ENCODE data around the gene SIRT3.
"Not testable (repeated sequence)": the region's sequence is repeated elsewhere in the genome, so short reads cannot be mapped to it uniquely, and the experiment has no call there.

Gene SIRT3

GRCh38 chr11:269146-269890 lies 33.2 kb upstream of the SIRT3 start:
- Histone ChIP-seq H3K27ac (ENCODE audit: poor library complexity, severe bottlenecking) (no peak overlapping the region), H3K4me1 (ENCODE audit: insufficient read depth, poor library complexity, severe bottlenecking) (no peaks in the 10 kb centered on the region), H3K4me3 (ENCODE audit: severe bottlenecking) (no peak overlapping the region), H3K9me3 (ENCODE audit: severe bottlenecking) (peaks cover 3% of the 10 kb centered on the region), H3K27me3 (ENCODE audit: insufficient read depth, poor library complexity, severe bottlenecking) (peaks cover 3% of the 10 kb centered on the region), H3K36me3 (ENCODE audit: low read depth) (no peaks in the 10 kb centered on the region)
- no peak for DNase-seq (ENCODE audit: low spot score)
- no peak for ATAC-seq (ENCODE audit: low read depth)
- TF ChIP-seq CTCF (IDR thresholded peaks at IDR 0.05; ENCODE audit: poor library complexity, severe bottlenecking) = no peak

DNA sequence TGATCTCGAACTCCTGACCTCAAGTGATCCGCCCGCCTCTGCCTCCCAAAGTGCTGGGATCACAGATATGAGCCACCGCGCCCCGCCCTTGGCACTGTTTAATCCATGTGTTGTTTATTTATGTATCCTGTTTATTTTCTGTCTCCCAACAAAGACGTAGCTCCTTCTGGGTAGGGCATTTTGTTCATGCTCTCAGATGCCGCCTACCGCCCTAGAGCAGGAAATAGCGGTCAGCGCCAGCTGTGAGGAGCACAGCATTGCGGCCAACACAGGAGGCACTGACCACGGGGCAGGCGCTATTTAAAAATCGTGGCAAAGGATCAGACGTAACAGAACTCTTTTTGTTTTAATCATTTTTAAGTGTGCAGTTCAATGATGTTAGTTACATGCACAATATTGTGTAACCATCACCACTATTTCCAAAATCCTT lies 32.6 kb upstream of the SIRT3 start:
- H3K9me3 ChIP-seq (ENCODE audit: severe bottlenecking); H3K27me3 ChIP-seq (ENCODE audit: insufficient read depth, poor library complexity, severe bottlenecking); H3K4me1 ChIP-seq (ENCODE audit: insufficient read depth, poor library complexity, severe bottlenecking); H3K36me3 ChIP-seq (ENCODE audit: low read depth); DNase-seq (ENCODE audit: low spot score); H3K27ac ChIP-seq (ENCODE audit: poor library complexity, severe bottlenecking); H3K4me3 ChIP-seq (ENCODE audit: severe bottlenecking); ATAC-seq (ENCODE audit: low read depth): not testable (repeated sequence)

DNA sequence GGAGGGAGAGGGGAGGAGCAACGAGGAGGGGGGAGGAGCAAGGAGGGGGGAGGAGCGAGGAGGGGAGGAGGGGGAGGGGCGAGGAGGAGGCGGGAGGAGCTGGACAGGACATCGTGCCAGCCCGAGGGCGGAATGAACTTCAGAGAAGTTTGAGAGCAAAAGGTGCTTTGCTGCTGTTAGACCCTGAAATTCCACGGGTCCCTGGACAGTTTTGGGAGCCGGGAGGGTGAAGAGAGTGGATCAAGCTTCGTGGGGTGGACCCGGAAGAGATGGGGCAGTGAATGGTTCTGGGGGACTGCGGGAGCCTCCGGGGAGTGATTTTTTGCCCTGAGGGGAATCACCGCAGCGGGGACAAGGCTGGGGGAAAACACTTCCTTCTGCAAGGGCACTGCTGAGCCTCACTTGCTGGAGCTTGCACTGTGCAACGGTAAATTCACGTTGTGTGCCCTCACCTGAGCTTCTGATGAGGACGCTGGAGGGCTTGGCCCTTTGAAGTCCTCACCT lies 31.4 kb upstream of the SIRT3 start:
- TF ChIP-seq CTCF (IDR thresholded peaks at IDR 0.05; ENCODE audit: poor library complexity, severe bottlenecking) = no peak
- H3K9me3 ChIP-seq (ENCODE audit: severe bottlenecking) = peaks cover 3% of the 10 kb centered on the region
- no peaks in the 10 kb centered on the region for H3K36me3 ChIP-seq (ENCODE audit: low read depth)
- H3K4me3 ChIP-seq (ENCODE audit: severe bottlenecking) = peak overlapping the region; percentile 13
- H3K27ac ChIP-seq (ENCODE audit: poor library complexity, severe bottlenecking) = no peak overlapping the region
- peak; percentile 64 for DNase-seq (ENCODE audit: low spot score)
- ATAC-seq (ENCODE audit: low read depth) = peak; percentile 55
- H3K4me1 ChIP-seq (ENCODE audit: insufficient read depth, poor library complexity, severe bottlenecking) = no peaks in the 10 kb centered on the region
- H3K27me3 ChIP-seq (ENCODE audit: insufficient read depth, poor library complexity, severe bottlenecking) = no peaks in the 10 kb centered on the region

DNA sequence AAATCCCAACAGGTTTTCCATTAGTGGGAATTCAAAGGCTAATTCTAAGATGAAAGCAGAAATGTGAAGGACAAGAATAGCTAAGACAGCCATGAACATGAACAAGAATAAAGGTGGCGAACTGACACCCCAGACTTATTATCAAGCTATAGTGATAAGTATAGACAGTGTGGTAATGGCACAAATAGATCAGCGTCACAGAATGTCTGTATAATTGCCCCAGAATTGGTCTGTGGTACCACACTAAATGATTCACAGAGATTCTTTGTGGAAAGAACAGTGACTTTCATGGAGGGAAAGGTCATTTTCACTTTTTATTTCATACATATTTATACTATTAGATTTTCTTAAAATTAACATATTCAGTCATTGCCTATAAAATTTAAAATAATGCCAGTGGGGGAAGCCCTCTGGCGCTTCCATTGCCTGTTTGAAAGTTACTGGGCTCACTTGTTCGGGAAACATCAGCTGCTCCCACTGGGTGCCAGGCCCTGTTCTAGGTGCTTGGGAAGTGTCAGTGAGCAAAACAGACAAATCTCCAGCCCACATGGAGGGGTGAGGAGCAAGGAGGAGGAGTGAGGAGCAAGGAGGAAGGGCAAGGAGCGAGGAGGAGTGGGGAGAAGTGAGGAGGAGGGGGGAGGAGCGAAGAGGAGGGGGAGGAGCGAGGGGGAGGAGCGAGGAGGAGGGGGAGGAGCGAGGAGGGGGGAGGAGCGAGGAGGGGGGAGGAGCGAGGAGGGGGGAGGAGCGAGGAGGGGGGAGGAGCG lies 30.7 kb upstream of the SIRT3 start:
- no peak overlapping the region for H3K4me3 ChIP-seq (ENCODE audit: severe bottlenecking)
- no peaks in the 10 kb centered on the region for H3K4me1 ChIP-seq (ENCODE audit: insufficient read depth, poor library complexity, severe bottlenecking)
- peaks cover 3% of the 10 kb centered on the region for H3K9me3 ChIP-seq (ENCODE audit: severe bottlenecking)
- no peaks in the 10 kb centered on the region for H3K27me3 ChIP-seq (ENCODE audit: insufficient read depth, poor library complexity, severe bottlenecking)
- peak; percentile 18; the same call in 1 of the 3 replicates for ATAC-seq (ENCODE audit: low read depth)
- no peak for DNase-seq (ENCODE audit: low spot score)
- no peak overlapping the region for H3K27ac ChIP-seq (ENCODE audit: poor library complexity, severe bottlenecking)
- H3K36me3 ChIP-seq (ENCODE audit: low read depth) = no peaks in the 10 kb centered on the region
- TF ChIP-seq CTCF (IDR thresholded peaks at IDR 0.05; ENCODE audit: poor library complexity, severe bottlenecking) = no peak

- H3K9me3 ChIP-seq (ENCODE audit: severe bottlenecking) = peaks cover 3% of the 10 kb centered on the region
- TF ChIP-seq CTCF (IDR thresholded peaks at IDR 0.05; ENCODE audit: poor library complexity, severe bottlenecking) = no peak
- H3K27me3 ChIP-seq (ENCODE audit: insufficient read depth, poor library complexity, severe bottlenecking) = no peaks in the 10 kb centered on the region
- H3K4me1 ChIP-seq (ENCODE audit: insufficient read depth, poor library complexity, severe bottlenecking) = no peaks in the 10 kb centered on the region
- H3K4me3 ChIP-seq (ENCODE audit: severe bottlenecking) = no peak overlapping the region
- H3K36me3 ChIP-seq (ENCODE audit: low read depth) = no peaks in the 10 kb centered on the region
- H3K27ac ChIP-seq (ENCODE audit: poor library complexity, severe bottlenecking) = no peak overlapping the region
- ATAC-seq (ENCODE audit: low read depth) = no peak
- DNase-seq (ENCODE audit: low spot score) = no peak
Observed at GRCh38 chr11:261624-262023, 25.5 kb upstream of the SIRT3 start.
